OCI-M2 (cell line): ENCODE measurements around the gene EVA1A.

Experiments used
- DNase-seq: peaks from one replicate; lab custom pipeline; 2025; ENCODE audit not compliant: unreplicated experiment; lab: John Stamatoyannopoulos, UW

The EVA1A gene

DNA sequence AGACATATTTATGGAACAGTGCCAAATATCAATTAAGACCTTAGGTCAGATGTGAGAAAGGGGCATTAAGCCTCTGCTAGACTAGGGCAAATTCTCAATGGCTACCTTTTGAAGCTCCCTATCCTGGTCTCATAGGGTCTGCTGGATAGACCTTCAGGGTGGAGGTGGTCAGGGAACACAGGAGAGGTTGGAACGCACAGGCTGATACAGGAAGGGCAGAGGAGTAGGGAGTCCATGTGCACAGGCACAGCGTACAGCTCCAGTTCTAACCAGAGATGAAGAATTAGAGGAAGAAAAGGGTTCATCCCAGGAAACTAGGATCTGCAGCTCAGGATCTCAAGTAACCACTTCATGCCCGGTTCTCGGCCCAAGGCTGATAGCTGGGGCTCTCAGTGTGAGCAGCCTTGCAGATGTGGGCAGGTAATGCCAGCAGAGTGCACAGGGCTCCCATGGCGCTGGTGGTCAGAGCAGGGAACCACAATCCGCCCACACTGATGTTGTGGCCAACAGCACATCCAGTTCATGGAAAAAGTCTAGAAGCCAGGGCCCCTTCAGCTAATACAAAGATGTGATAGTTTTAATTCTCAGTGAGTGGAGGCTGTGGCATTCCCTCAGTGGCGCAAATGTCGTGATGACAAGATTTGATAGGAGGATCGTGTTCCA, 3.4 kb upstream of the EVA1A start:
- no peak for DNase-seq

DNA sequence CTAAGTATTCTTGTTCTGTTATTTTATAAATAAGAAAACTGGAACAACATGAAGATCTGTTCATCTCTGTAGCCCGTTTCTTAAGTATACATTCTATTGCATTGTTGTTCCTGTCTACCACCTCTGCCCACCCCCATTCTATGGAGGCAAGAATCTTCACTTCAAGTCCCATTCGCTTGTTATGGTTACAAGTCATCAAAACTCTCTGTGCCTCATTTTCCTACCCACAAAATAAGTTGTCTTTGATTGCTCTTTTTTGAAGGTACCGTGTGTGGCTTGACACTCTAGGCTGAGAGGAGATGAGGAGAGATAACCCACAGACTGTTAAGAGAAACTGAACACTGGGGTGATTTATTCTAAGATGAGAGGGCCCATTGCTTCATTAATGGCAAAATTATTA, 2.9 kb upstream of the EVA1A start:
- no peak for DNase-seq

DNA sequence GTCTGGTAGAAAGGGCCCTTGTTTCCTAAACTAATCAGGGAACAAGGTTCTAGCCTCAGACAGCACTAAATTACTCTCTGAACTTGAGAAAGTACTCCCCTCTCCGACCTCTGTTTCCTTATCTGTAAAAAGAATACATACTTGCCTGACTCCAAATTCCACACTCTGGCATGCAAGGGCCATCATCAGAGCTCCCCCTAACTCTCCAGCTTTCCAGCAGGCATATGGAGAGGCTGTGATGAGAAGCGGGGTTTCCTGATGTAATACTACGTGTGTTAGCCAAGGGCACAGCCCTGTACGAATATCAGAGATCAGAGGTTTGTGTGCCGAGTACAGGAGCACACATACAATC, 1.8 kb upstream of the EVA1A start:
- no peak for DNase-seq

DNA sequence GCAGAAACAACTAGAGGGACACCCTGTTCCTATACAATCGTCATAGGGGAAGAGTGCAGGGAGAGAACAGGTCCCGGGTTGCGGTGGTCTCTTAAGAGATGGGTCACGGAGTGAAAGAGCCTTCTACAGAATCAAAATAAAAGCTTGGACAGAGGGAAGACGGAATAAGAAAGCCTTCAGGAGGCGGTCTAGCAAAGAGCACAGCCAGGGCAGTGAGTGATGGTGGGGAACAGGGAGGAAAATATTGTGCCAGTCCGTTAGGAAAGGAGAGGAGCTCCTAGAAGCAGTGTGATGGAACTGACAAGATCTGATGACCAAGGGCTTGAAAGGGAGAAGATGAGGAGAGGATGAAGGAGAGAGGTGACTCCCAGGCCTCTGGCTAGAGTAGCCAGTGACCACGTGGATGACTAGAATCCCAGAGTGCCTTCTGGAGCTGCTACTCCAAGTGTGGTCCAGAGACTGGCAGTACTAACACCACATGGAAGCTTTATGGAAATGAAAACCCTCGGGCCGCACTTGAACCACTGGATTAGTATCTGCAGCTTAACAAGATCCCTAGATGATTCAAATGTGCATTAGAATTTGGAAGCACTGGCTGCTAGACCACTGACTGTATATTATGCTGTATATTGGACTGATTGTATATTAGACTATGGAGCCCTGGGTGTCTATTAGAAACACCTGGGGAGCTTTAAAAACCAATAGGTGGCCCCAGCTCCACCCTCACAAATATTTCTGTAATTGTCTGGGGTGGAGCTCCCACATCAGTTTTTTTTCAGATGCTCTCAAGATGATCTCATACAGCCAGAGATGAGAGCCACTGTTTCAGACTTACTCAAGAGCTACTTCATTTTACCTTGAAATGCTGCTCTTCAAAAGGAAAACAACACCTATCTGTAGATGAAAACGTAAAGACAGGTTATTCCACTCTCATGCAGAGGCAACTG, 1.1 kb upstream of the EVA1A start:
- DNase-seq: no peak

DNA sequence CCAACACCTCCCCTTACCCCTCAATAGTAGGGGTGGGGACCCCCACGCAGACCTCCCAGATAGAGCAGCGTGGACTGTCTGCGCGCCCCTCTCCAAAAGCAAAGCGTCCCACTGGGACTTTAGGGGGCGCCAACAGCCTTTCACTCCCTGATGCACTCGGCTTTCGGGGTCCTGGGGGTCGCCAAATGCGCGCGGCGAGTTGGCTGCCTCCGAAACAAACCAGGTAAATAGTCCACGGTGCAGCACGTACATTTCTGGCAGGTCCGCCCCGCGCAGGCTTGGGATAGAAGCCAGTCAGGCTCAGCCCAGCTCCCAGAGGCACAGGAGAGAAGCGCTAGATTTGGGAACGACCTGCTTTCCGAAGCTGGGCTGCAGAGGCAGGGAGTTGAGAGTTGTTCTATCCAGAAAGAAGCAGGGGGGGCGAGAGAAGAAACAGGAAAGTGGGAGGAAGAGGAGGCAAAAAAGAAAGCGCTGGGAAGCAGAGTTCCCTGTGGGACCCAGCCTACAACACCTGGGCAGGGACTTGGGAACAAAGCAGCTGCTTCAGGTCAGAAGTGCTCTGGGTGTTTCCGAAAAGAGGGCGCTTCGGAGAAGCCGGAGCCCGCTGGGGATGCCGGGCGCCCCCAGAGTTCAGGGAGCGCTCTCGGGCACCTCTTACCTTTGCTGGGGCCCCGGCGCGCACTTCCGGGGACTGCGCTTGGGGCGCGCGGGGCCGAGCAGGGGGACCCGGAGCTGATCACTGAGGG, 544 bp downstream of the EVA1A start:
- DNase-seq: no peak

DNA sequence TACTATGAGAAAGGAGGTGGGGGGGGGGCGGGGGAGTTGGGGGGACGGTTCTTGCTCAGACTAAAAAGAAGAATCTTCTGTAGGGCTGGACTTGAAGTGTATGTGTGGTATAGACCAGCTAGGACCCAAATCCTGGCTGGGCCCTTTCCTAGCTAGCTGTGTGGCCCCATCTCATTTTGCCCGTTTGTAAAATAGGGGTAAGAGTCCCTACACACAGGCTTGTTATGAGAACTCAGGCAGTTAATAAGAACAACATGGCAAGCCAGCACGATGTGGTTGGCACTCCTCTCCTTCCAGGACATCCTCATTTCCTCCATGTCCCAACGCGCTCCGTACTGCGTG, 1.1 kb downstream of the EVA1A start:
- no peak for DNase-seq

DNA sequence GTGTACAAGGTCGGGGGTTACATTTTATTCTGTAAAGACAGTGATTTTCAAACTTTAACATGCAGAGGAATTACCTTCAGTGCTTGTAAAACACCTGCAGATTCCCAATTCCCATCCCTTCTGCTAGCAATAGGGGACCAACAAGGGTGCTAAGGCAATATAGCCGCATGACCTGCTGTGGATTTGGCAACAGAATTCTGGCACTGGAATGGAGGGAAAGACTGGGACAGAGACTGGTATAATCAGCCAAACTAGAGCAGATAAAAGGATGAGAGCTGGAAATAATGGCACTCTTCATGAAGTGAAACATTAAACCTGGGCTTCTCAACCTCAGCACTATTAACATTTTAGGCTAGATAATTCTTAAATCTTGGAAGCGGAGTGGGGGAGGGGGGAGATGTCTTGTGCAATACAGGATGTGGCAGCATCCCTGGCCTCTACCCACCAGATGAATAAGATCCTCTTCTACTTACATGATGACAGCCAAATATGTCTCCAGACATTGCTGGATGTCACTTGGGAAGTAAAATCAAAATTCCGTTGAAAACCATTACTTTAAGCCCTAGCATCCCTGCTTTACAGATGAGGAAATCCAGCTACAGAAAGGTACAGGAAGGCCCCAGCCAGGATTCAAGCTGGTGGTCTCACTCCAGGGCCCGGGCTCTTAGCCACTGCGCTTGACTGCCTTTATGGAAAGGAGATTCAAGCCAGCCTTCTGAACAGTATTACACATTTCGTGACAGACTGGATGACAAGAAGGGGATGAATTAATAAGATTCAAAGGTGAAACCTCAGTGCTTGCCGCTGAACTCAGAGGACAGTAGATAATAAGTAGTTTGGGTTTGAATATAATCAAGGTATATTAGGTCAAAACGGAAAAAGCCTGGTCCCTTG, 1.7 kb downstream of the EVA1A start:
- no peak for DNase-seq

DNA sequence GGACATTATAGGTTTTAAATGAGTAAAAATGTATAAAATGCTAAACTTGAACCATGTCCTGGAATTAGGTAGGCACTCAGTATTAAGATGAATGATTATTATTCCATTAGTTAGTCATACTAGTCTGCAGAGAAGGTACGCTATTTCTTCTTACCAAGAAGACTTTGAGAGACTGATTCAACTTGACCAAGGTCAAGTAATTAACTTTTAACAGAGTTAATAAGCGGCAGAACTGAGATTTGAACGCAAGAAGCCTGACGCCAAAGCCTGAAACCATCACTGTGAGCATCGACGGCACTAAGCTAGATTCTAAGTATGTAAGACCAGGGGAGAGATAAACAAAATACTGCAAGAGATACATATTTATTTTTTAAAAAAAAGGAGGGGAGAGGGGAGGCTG, 2.6 kb downstream of the EVA1A start:
- no peak for DNase-seq

DNA sequence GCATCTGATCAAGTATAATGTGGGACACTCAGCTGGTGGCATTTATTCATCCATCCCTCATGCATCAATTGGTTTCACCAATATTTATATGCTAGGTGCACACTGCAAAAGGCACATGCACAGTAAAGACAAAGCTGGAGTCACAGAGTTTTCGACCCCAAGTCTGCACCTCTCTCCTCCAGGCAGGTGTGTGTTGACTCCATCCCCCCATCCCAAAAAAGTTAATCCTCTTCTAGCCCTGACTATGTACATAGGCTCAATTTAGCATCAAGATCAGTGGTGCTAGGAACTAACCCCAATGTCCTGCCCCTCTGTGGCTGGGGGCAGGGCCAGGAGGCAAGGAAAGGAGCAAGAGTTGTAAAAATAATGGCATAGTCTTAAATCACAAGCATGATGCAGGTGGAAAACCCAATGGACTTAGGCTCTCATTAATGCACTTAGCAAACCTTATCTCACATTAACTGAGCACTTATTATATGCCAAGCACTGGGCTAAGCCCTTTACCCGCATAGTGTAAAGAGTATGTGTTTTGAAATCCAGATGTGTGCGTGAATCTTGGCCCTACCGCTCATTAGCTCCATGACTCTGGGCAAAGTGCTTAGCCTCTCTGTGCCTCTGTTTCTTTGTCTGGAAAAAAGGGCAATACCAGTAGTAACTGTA, 3.1 kb downstream of the EVA1A start:
- DNase-seq: no peak

DNA sequence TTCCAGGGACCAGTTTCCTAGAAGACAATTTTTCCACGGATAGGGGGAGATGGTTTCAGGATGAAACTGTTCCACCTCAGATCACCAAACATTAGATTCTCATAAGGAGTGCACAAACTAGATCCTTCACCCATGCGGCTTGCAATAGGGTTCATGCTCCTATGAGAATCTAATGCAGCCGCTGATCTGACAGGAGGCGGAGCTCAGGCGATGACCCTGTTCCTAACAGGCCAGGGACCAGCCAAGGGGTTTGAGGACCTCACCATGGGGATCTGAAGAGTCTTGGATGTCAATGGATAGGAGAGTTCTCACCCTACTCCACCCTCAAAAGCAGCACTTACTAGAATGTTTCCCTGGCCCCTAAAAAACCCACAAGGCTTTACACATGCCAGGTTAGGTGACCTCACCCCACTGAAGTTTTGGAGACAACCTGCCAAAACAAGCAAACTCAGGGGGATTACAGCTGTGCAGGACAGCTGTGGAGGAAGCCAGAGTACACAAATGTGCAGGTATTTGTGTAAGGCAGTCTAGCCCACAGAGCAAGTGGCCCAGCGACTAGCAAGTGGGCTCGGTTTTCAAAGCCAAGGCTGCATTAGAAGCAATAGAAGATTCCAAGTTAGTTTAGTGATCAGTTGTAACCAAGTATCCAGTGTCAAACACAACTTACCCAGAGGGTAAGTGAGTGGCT, 3.9 kb downstream of the EVA1A start:
- DNase-seq: no peak

DNA sequence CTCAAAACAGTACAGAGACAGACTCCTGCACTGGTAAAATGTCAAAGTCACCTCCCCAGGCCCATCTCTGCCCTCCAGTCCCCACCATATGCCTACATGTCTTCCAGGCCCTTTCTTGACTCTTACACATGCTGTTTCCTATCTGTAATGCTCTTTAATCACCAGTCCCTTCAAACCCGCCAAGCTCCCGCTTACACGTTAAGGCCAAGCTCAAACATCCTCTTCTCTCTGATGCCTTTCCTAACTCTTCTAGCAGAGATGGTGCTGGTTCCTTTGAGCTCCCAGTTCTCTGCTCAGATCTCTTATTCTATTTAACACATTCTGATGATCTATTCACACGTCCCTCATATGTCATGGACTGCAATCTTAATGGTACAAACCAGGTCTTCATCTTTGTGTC, 5.0 kb downstream of the EVA1A start:
- DNase-seq: no peak

DNA sequence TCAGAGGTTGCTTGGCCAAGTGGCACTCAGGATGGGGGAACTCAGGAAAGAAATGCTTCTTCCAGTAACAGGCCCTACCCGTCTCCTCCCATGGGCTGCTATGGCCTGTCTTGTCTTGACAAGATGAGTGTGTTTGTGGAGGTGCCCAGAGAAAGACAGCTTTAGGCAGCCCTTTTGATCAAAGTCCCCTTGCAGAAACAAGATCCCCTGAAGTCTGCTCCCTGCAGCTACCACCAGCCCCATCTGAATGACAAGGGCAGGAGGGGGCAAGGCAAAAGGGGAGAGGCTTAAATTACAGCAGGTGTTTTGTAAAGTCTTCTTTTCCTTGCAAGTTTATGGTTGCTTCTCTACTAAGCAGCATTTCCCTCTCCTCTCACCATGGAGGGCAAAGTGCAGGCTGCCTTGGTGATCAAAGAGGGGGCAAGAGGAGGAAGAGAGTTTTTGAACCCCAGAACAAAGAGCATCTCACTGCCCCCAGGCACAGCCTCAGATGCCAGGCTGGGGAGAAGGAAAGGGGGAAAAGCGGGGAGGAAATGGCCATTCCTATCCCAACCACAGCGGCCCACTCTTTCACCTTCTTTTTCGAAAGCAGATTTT, 6.7 kb downstream of the EVA1A start:
- DNase-seq: no peak

DNA sequence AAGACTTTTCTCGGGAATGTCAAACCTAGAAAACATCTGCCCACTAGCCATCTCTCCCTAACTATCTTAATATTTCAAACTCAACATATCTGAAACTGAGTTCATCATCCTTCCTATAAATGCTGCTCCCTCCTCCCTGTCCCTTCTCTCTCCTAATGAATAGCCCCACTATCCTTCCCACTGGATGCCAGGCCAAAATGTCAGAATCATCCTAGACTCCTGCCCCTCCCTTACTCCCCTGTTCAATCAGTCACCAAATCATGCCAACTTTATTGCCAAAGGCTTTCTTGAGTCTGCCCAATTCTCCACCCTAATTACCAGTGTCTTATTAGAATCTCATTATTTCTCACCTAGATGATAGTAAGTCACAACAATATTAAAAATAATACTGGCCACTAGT, 8.5 kb downstream of the EVA1A start:
- no peak for DNase-seq

DNA sequence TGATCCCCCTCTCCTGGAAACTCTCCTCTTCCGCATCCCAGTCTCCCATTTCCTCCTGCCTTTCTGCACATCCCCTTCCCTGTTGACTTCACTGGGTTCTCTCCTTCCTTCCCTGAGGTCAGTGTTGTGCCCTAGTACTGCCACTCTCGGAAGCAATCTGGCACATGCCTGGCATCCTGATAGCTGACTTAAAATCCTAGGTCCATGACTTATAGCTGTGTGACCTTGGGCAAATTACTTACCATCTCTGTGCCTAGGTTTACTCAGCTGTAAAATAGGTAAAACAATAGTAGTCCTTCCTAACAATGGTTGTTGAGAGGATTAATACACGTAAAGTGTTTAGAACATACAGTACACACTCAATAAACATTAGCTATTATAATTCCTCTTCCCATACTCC, 9.3 kb downstream of the EVA1A start:
- no peak for DNase-seq

DNA sequence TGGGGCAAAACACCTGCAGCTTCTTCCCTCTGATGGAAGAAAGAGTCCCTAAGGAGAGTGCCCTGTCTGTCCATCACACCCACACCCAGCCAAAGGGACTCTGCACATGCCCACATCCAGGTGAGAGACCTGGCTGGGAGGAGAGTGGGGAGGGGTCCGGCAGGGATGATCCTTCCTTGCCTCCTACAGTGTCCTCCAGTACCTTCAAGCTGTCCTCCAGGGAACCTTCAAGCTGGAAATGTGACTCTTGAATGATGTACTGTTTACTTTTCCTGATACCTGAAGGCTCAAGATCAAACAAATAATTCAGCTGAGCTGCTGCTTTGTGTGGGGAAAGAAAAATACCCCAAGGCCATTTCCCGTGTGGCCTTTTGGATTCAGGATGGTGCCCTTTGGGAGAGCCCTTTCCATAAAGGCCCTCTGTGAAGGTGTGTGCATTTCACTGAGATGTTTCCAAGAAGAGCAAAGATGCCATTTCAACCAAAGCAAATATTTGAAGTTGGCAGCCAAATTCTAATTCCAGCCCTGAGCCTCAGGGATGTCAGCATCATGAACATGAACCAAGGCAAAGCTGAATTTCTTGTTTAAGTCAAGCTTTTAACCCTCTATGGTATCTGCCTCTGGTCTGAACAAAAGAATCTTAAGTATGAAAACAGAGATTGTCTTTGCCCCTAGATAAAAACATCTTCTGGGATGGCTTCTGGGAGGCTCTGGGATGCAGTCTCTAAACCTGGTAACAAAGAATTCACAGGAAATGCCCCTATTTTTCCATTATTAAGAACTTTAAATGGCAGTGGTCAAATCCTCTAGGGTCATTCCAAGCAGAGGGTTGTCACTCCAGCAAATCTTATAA, 11.1 kb downstream of the EVA1A start:
- no peak for DNase-seq

DNA sequence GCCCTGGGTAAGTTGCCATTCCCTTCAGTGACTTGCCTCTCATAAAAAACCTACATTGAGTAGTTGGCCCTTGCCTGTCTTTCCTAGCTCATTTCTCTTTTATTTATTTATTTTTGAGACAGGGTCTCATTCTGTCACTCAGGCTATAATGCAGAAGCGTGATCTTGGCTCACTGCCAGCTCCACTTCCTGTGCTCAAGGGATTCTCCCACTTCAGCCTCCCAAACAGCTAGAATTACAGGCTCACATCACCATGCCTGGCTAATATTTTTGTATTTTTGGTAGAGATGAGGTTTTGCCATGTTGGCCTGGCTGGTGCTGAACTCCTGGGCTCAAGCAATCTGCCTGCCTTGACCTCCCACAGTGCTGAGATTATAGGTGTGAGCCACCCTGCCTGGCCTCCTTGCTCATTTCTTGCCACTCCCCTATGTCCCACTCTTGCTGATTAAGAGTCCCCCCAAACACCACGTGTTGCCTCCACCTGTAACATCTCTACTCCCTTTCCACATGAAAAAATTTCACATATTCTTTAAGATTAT, 12.6 kb downstream of the EVA1A start:
- DNase-seq: no peak

DNA sequence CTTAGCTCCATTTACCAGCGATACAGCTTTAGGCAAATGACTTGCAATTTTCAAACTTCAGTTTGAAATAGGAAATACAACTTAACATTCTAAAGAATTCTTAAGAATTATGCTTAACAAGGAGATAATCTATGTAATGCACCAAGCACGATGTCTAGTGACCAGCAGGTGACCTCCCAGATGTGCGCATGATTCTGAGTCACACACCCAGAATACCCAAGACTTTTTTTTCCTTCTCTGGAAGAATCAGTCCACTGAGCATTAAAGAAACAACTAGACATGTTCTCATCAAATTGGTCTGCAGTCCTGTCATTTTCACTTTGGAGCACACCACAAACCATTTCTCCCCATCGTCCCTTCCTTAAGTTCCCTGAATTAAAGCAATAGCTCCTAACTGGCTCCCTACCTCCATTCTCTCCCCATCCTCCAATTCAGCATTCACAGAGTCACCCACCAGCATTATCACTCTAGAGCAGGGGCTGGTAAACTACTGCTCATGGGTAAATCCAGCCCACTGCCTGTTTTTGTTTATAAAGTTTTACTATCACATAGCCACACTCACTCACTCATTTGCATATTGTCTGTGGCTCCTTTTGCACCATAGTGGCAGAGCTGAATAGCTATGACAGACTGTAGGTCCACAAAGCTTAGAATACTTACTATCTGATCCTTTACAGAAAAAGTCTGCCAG, 13.2 kb downstream of the EVA1A start:
- no peak for DNase-seq

DNA sequence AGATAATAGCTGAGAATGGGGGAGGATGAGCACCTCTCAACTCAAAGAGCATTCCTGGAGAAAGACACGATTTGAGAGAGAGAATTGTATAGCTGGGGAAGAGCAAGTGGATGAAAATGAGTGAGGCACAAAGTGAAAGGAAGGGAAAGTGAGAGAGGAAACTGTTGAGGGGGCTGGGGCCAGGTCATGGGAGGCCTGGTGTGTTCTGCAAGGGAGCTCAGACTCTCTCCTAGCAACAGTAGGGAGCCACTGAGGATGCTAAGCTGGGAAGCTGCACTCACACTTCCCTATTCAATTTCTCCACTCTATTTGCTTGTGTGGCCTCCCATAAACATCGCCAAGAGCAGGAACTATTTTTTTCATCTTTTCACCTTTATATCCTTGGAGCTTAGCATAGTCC, 14.8 kb downstream of the EVA1A start:
- no peak for DNase-seq
